Activated T-cell treated with anti-CD3 and anti-CD28 coated beads for 24 hours (primary cell): ENCODE measurements around the gene DMKN.
"Not testable (repeated sequence)": the region's sequence is repeated elsewhere in the genome, so short reads cannot be mapped to it uniquely, and the experiment has no call there.

Experiments
- DNase-seq: peaks from one replicate; pipeline ENCODE4 v3.0.0-alpha.2; 2020; ENCODE audit warnings: low read depth

Gene DMKN

DNA sequence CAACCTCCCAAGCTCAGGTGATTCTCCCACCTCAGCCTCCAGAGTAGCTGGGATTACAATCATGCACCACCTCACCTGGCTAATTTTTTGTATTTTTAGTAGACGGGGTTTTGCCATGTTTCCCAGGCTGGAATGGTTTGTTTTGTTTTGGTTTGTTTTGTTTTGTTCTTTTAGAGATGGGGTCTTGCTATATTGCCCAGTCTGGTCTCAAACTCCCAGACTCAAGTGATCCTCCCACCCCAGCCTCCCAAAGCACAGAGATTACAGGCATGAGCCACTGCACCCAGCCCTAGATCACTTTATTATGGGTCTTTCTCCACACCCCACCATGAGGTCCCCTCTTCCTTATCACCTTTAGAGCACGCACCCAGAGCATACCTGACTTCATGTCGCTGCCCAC, 15.2 kb downstream of the DMKN start:
- DNase-seq = no peak

DNA sequence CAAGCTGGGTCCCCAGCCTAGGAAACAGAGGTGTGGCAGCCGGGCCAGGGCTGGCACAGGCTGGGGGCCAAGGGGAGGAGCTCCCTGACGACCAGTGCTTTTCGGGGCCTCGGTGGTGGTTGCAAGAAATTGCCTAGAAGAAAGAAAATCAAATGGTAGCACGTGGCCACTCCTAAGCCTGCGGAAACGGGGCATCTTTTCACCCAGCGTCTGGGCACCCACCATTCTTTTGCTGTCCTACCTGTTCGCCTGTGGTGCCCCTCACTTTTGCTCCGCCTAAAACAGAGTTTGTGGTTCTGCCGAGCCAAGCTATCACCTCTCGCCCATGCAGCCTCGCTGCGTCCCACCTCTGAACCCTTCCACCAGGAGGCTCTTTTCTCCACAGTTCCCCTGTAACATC, 16.0 kb downstream of the DMKN start:
- DNase-seq = no peak

DNA sequence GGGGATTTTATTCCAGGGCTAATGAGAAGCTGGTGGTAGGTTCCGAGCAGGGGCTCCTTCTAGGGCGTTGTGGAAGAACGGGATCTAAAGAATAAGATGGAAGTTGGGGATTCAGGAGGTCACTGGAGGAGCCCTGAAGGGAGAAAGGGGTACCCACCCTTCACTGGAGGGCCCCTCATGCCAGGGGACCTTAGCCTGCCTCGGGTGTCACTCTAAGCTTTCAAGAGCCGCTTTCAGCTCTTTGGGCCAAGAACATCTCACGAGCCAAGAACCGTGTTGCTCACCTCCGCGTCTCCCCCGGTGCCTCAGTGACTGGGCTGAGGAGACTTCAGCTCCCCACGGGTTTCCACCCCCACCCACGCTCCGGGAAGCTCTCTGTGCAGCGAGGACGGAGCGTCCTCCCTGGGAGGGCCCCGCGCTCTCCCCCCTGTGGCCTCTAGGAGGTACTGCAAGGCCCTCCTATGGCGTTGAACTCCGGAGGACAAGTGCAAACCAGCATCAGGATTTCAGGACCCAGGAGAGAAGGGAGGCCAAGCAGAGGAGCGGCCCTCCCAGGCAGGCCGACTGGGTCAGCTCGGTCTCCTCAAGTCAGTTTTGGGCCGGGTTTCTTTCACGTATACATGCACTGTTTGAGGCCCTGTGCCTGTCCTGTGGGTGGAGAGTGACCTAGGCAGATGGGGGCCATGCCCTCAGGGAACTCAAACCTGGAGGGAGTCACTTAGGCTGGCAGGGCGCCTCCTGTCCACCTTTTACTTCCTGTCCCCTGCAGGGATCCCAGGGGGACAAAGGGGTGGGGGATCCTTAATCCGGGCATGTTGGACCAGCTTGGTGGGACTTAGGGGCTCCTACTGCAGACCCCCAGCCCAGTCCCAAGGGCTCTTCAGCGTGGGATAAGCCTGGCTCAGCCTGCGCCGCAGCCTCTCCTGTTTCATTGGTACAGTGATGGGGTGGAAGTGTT, 18.1 kb downstream of the DMKN start:
- peak; percentile 67 for DNase-seq

DNA sequence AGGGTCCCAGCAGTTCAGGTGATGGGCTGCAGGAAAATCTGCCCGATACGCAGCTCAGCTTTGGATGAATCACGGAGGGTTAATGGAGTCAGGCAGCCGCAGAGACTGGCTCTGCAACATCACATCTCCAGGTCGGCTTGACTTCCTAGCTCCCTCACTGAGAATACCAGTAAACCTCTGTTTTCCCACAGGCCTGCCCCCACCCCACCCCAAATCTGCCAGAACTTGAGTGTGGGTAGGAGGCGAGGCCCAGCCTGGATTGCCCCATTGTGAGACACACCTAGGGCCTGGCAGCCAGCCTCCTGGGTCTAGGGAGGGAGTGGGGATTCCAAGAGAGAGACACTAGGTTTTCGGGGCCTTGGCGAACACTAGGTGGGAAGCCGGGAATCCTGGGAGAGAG, 19.5 kb downstream of the DMKN start:
- DNase-seq = no peak

- DNase-seq = no peak
These were observed 21.6 kb downstream of the DMKN start for GRCh38 chr19:35491836-35492360.

DNA sequence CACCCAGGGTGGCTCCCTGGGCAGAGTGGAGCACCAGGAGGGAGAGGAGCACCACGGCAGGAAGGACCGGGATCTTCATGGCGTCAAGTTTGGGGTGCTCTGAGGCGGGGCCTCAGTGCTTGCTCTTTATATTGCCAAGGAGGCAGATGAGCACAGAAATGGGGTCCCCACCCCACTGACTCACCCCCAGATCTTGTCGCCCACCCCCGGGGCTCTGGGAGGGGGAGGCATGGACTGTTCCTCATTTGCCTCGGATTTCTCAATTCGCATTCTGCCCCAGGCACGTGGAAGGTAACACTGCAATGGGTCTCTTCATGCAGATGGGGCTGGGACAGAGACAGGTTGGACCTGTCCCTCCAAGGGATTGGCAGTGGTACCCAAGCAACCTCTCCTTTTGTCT, 23.1 kb downstream of the DMKN start, which contains the start of gene KRTDAP:
Gene KRTDAP (minus strand): TSS at position 101 of the 400 bp plus-strand sequence. CDS start 22 bp downstream, at position 79.
- DNase-seq = no peak

- DNase-seq = no peak
These were observed 24.8 kb downstream of the DMKN start for GRCh38 chr19:35488677-35489076.

DNA sequence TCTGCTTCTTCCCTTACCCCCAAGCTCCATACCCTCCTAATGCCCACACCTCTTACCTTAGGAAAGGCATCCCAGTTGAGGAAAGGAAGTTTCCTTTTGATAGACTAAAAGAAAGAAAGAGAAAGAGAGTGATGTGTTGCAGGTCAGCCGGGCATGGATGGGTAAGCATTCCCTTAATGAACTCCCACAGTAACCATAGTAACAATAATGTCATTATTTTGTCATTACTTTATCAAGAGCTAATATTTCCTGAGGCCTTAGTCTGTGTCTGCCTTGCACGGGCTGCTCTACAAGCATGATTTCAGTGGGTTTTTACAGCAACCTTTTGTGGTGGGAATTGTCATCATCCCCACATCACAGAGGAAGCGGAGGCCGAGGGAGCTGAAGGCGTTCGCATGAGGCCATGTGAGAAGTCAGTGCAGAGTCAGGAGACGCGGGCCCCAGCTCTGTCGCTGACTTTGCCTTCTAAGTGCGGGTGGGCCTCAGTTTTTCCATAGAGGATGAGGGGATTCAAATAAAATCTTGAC, 25.7 kb downstream of the DMKN start:
- no peak for DNase-seq

GRCh38 chr19:35486268-35486708, 27.2 kb downstream of the DMKN start:
- DNase-seq = no peak

- no peak for DNase-seq
These were observed 29.0 kb downstream of the DMKN start for GRCh38 chr19:35484252-35485036.

DNA sequence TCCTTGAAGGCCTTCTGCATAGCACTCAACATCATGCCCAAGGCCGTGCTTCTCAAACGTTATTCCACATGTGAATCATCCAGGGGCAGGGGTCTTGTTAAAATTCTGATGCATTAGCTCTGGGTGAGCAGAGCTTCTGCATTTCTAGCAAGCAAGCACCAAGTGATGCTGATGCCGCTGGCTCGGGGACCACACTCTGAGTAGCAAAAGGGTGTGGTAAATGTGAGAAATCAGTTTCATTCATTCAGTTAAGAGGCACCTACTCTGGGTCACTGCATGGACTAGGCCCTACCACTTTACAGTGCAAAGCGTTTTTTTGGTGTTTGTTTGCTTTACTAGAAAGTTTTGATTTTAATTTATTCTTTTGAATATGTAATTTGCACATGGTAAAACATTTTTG, 30.4 kb downstream of the DMKN start:
- DNase-seq = no peak

GRCh38 chr19:35478794-35479677, 34.4 kb downstream of the DMKN start:
- no peak for DNase-seq

DNA sequence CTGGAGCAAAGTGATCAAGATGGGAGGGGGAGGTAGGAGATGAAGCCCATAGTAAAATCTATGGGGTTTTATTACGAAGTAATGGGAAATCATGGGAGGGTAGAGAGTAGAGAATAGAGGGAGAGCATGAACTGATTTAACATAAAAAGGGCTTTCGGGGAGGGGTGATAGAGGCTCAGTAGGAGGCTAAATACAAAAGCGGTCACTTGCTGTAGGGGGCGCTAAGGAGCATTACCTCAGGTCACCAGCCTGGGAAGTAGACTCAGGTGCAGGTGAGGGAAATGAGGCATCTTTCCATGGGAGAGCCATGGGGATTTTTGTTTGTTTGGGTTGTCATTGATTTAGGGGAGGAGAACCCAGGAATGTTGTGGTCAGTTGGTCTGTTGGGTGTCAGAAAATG, 37.3 kb downstream of the DMKN start:
- no peak for DNase-seq

GRCh38 chr19:35474594-35474993, 38.9 kb downstream of the DMKN start:
- not testable (repeated sequence) for DNase-seq

DNA sequence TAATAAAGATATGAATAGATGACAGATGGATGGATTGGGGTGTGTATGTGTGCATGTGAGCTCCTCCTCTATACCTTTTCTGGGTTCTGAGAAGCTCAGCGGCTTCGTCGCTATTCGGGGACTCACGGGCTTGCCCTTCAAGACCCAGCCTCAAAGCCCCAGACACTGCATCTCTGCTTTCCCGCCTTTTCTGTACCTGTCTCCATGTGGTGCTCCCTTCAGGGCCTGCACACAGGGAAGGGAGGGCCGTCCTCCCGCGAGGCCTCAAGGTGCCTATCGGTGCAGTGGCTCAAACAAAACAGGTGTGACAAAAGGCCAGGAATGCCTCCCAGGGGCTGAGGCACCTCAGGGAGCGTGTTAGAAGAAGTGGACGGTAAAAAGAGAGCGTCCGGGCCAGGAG, 39.3 kb downstream of the DMKN start:
- DNase-seq = no peak

- no peak for DNase-seq
These were observed 41.5 kb downstream of the DMKN start for GRCh38 chr19:35471946-35472345.

DNA sequence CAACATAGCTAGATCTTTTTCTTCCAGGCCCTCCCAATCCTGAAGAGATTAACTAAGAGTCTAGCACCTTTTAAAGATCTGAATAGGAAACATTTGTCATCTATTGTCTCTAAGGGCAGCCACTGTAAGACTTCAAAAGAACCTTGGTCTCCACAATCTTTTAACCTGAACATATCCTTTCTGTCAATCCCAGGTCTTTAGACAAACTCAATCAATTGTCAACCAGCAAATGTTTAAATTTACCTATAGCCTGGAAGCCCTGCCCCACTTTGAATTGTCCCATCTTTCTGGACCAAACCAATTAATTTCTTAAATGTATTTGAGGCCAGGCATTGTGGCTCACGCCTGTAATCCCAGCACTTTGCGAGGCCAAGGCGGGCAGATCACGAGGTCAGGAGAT, 42.4 kb downstream of the DMKN start:
- not testable (repeated sequence) for DNase-seq

- no peak for DNase-seq
These were observed 43.3 kb downstream of the DMKN start for GRCh38 chr19:35470128-35470527.

- DNase-seq = peak; percentile 42
These were observed 44.8 kb downstream of the DMKN start for GRCh38 chr19:35468637-35469036.

- no peak for DNase-seq
These were observed 47.2 kb downstream of the DMKN start for GRCh38 chr19:35466259-35466658.

DNA sequence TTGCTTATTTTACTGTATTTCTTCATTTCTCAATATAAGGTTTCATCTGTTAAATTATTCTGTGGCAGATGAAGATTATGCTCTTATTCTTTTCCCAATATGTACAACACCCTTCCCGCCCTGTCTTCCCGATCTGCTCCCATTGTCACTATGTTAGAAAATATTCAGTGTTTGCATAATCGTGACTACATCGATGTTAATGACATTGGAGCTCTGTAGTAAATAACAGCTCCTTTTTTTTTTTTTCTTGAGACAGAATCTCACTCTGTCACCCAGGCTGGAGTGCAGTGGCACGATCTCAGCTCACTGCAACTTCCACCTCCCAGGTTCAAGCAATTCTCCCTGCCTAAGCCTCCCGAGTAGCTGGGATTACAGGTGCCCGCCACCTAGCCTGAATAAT, 50.5 kb downstream of the DMKN start:
- not testable (repeated sequence) for DNase-seq
